SU-DHL-6 (cell line): ENCODE measurements around the gene ADAMTS17.

Experiments used
- EZH2phosphoT487 ChIP-seq: fragments of 200-600 bp; sonication (generic), shearing (Covaris generic); conservative IDR thresholded peaks from 2 replicates; pipeline ENCODE4 v1.6.1; 2018; ENCODE audit warnings: mild to moderate bottlenecking, antibody characterized with exemption, low read length, moderate library complexity, mixed read lengths
- TF ChIP-seq, protein P1 (sequence below): fragments of 200-600 bp; sonication (generic); IDR thresholded peaks from one replicate; pipeline ENCODE4 v1.5.1; 2017; ENCODE audit warnings: antibody characterized with exemption, mild to moderate bottlenecking, low read length, moderate library complexity; ENCODE audit not compliant: insufficient read depth, poor library complexity, severe bottlenecking

DNA sequence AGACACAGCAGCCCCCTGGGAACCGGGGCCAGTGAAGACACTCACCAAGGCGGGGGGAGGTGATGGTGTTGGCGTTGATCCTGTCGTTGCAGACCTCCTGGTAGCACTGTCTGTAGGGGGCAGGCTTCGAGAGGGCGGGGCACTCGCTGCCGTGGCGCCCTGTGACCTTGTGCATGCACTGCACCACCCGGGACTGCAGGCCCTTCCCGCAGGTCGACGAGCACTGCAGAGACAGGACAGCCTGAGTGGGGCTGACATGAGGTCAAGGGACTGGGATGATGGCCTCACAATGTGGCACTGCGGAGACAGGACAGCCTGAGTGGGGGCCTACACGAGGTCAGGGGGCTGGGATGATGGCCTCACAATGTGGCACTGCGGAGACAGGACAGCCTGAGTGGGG, 365.8 kb downstream of the ADAMTS17 start:
- TF ChIP-seq, protein P1, sequence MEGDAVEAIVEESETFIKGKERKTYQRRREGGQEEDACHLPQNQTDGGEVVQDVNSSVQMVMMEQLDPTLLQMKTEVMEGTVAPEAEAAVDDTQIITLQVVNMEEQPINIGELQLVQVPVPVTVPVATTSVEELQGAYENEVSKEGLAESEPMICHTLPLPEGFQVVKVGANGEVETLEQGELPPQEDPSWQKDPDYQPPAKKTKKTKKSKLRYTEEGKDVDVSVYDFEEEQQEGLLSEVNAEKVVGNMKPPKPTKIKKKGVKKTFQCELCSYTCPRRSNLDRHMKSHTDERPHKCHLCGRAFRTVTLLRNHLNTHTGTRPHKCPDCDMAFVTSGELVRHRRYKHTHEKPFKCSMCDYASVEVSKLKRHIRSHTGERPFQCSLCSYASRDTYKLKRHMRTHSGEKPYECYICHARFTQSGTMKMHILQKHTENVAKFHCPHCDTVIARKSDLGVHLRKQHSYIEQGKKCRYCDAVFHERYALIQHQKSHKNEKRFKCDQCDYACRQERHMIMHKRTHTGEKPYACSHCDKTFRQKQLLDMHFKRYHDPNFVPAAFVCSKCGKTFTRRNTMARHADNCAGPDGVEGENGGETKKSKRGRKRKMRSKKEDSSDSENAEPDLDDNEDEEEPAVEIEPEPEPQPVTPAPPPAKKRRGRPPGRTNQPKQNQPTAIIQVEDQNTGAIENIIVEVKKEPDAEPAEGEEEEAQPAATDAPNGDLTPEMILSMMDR, result no peak
- TF ChIP-seq EZH2phosphoT487, result no peak
